Activated CD8-positive, alpha-beta memory T cell treated with anti-CD3 and anti-CD28 coated beads, Interleukin-2, amount 50 U/mL, for 24 hours (primary cell): ENCODE results near the gene ZNF587.
"Not testable (repeated sequence)": the region's sequence is repeated elsewhere in the genome, so short reads cannot be mapped to it uniquely, and the experiment has no call there.

ENCODE experiments used
- DNase-seq: peaks from one replicate; pipeline ENCODE4 v3.0.0-alpha.2; 2020; ENCODE audit errors: extremely low read depth

The ZNF587 gene

DNA sequence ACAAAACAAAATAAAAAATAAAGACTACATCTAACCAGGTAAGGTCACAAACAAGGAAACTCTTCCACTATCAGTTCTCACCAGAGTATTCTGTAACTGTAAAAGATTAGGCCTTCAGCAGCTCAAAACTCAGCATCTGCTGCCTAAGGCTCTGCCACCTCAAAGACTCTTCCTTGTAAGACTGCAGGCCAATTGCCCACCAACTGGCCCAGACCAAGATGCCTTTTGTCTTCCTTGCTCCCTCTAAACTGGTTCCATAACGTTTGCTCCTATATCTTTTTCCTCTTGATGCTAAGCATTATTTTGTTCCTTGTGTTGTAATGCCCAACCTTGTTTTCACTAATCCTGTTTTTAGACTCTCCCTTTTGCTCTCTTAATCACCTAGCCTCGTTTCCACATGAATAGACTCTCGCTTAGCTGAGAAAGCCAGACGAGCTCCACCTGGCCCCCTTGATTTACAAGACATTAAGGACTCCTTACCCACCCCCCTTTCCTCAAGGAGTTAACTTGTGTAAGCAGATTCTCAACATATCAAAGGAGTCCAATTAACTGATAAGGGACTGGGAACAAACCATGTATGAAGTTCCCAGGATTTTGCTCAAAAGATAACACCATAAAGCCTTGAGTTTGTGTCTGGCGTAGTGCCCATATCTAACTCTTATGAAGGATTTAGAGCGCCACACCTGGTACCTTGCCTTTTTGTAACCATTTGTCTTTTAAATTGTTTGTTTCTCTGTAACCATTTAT is 37.7 kb downstream of the ZNF587 start:
- DNase-seq: no peak

DNA sequence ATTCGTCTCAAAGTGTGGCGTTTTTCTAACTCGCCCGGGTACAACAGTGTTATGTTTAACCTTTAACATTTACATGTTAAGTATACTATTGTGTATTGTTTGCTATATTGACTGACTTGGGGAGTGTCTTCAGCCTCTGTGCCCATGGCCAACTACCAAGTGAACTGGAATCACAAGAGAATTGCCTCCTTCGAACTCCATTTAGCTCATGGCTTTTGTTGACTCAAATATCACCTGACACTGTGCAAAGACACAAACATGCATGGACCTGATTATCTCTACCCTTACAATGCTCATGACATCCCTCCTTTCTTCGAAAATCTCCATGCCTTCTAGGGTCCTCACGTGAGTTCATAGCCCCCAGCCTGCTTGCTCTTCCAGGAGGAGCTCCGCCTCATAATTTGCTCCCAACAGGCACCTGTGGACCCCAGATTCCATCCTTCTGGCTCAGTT is 38.5 kb downstream of the ZNF587 start:
- no peak for DNase-seq

GRCh38 chr19:57888560-57889231 is 39.0 kb downstream of the ZNF587 start, which contains the start of gene ZNF814:
ZNF814 (minus strand) TSS chr19:57889037; CDS start chr19:57888802, 235 bp downstream.
- peak; percentile 70 for DNase-seq

- not testable (repeated sequence) for DNase-seq
Observed at GRCh38 chr19:57890706-57891105, 41.0 kb downstream of the ZNF587 start.

GRCh38 chr19:57900311-57900710 is 50.7 kb downstream of the ZNF587 start:
- no peak for DNase-seq

GRCh38 chr19:57903618-57904184 is 54.0 kb downstream of the ZNF587 start:
- DNase-seq: no peak

- no peak for DNase-seq
Observed at GRCh38 chr19:57905258-57905657, 55.6 kb downstream of the ZNF587 start.

- DNase-seq: no peak
Observed at GRCh38 chr19:57907394-57907793, 57.7 kb downstream of the ZNF587 start.

DNA sequence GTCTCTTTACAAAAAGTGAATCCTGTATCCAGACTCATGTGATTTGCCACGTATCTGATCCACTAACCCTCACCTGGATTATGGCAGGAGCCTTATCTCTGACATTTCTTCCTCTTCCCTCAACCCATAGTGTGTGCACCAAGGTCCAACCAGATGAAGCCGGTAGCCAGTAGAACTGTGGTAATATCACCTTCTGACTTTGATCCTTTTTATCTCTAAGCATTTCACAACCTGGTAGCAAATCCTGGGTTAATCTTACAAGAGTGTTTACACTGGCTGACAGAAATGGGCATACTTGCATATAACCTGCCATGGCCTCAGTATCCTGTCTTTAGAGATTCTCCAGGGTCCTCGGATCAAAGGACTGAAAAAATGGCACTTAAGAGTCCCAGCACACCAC is 64.9 kb downstream of the ZNF587 start:
- DNase-seq: no peak
